AG04449 (cell line): ENCODE results near the gene CPE.
"Not testable (repeated sequence)": the region's sequence is repeated elsewhere in the genome, so short reads cannot be mapped to it uniquely, and the experiment has no call there.

Source experiments
- CTCF ChIA-PET: fragments of 350-600 bp; formaldehyde crosslinking; extraction: SDS; loops from one replicate; lab custom pipeline; 2021; ENCODE audit warnings: antibody characterized with exemption; lab: Yijun Ruan, JAX
- POLR2A ChIA-PET: fragments of 400-600, 350-600 bp; formaldehyde crosslinking; extraction: SDS; loops from one replicate; lab custom pipeline; 2020; ENCODE audit warnings: antibody characterized with exemption, inconsistent platforms; lab: Yijun Ruan, JAX
- DNase-seq: peaks from one replicate; pipeline ENCODE4 v3.0.0-alpha.2; 2010; ENCODE audit warnings: low read depth, low spot score
- H3K4me3 ChIP-seq: 2 replicates; pipeline ENCODE4 v1.5.1; 2011; ENCODE audit warnings: low read depth, mild to moderate bottlenecking, control low read depth, low read length
- CTCF ChIP-seq: IDR thresholded peaks from one replicate; pipeline ENCODE4 v1.5.1; 2011; ENCODE audit warnings: mild to moderate bottlenecking, moderate library complexity, low read length, control low read depth, inconsistent platforms; ENCODE audit not compliant: insufficient read depth; ENCODE audit errors: missing control alignments

The CPE gene

GRCh38 chr4:165449333-165449732, 70.5 kb downstream of the CPE start:
- H3K4me3 ChIP-seq, result no peak overlapping the region
- POLR2A ChIA-PET, result no interaction called here
- no peak for TF ChIP-seq CTCF
- no peak for DNase-seq
- CTCF ChIA-PET, result no interaction called here

DNA sequence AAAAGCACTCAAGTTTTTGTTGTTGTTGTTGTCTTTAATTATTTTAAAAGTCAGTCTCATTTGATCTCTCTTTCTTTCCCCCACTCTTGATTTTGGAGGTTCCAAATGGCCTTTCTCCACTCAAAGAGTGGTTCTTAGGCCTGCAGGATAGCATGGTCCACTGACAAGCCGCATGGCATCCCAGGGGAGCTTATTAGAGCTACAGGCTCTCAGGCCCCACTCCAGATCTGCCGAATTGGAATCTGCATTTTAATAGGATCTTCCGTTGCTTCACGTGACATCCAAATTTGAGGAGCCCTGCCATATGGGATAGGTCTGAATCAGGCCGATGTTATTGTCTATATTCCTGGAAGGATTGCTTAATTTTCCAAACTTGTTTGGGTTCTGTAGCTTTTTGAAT, 72.1 kb downstream of the CPE start:
- no peak for TF ChIP-seq CTCF
- ChIA-PET CTCF (no interaction called here), POLR2A (no interaction called here)
- DNase-seq, result no peak
- no peak overlapping the region for H3K4me3 ChIP-seq

- CTCF ChIA-PET, result interaction anchor here (2.4 kb wide), 1 partner anchor 11 kb away, joined by 12 read pairs; no protein-coding TSS in a partner anchor
- POLR2A ChIA-PET, result not testable (repeated sequence)
Measured at GRCh38 chr4:165453140-165453539, 74.3 kb downstream of the CPE start.

DNA sequence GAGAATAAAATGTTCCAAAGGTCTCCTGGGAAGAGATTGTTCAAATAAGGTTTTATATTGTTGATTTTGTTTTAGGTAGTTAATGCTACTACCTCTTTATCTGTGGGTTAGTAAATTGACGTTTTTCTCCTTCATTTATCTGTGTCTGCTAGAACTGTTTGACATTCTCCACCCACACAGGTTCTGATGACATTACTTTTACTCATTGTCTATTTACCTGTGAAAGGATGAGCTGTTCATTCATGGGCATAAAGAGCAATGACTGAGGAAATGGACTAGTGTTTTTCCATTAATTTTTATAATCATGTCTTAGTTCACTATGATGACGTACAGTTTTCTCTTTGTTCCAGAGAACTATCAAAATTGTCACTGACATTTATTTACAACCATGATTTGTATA, 75.6 kb downstream of the CPE start:
- POLR2A ChIA-PET, result no interaction called here
- no peak overlapping the region for H3K4me3 ChIP-seq
- TF ChIP-seq CTCF, result no peak
- DNase-seq, result no peak
- CTCF ChIA-PET, result interaction anchor here (2.4 kb wide), 1 partner anchor 10 kb away, joined by 12 read pairs; no protein-coding TSS in a partner anchor

More at GRCh38 chr4:165453140-165453539, 74.3 kb downstream of the CPE start:
- DNase-seq, H3K4me3 ChIP-seq: not testable (repeated sequence)

DNA sequence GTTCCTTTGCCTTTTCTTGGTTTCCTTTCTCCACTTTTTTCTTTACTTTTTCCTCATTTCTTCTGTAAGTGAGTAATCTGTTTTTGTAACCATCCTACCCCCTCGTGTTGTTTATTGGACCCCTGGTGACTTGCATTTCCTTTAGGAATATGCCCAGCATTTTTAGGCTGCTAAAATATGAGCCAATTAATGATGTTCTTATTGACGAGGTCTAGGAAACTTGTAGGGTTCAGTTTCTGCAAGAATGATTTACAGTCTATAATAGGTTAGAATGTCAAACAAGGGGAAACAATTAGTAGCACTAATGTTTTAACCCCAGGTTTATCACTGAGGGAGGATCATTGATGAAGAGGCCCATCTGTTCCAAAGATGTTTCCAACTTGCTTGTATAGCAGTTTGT, 79.0 kb downstream of the CPE start:
- no peak for DNase-seq
- CTCF ChIA-PET, result no interaction called here
- TF ChIP-seq CTCF, result no peak
- H3K4me3 ChIP-seq, result no peak overlapping the region
- POLR2A ChIA-PET, result no interaction called here

- DNase-seq, result no peak
- CTCF ChIA-PET, result interaction anchor here (1.0 kb wide), 1 partner anchor 327 kb away, joined by 7 read pairs; no protein-coding TSS in a partner anchor
- POLR2A ChIA-PET, result no interaction called here
- H3K4me3 ChIP-seq, result no peak overlapping the region
- no peak for TF ChIP-seq CTCF
Measured at GRCh38 chr4:165458471-165458870, 79.7 kb downstream of the CPE start.

GRCh38 chr4:165461159-165461821, 82.5 kb downstream of the CPE start:
- no peak for TF ChIP-seq CTCF
- POLR2A ChIA-PET, result no interaction called here
- DNase-seq, result peak; percentile 56
- H3K4me3 ChIP-seq, result no peak overlapping the region
- CTCF ChIA-PET, result interaction anchor here (1.0 to 3.7 kb wide), 6 partner anchors 13 to 348 kb away, joined by 3 to 25 read pairs (median 10); partner anchors contain the start of gene TMEM192
